Bone marrow (tissue), 2 donors: ENCODE data around the gene TECPR2.
"Not testable (repeated sequence)": the region's sequence is repeated elsewhere in the genome, so short reads cannot be mapped to it uniquely, and the experiment has no call there.

Experiments used
- DNase-seq, 2 donors: peaks; one replicate each; lab custom pipeline; 2025; lab: John Stamatoyannopoulos, UW

The TECPR2 gene, protein sequence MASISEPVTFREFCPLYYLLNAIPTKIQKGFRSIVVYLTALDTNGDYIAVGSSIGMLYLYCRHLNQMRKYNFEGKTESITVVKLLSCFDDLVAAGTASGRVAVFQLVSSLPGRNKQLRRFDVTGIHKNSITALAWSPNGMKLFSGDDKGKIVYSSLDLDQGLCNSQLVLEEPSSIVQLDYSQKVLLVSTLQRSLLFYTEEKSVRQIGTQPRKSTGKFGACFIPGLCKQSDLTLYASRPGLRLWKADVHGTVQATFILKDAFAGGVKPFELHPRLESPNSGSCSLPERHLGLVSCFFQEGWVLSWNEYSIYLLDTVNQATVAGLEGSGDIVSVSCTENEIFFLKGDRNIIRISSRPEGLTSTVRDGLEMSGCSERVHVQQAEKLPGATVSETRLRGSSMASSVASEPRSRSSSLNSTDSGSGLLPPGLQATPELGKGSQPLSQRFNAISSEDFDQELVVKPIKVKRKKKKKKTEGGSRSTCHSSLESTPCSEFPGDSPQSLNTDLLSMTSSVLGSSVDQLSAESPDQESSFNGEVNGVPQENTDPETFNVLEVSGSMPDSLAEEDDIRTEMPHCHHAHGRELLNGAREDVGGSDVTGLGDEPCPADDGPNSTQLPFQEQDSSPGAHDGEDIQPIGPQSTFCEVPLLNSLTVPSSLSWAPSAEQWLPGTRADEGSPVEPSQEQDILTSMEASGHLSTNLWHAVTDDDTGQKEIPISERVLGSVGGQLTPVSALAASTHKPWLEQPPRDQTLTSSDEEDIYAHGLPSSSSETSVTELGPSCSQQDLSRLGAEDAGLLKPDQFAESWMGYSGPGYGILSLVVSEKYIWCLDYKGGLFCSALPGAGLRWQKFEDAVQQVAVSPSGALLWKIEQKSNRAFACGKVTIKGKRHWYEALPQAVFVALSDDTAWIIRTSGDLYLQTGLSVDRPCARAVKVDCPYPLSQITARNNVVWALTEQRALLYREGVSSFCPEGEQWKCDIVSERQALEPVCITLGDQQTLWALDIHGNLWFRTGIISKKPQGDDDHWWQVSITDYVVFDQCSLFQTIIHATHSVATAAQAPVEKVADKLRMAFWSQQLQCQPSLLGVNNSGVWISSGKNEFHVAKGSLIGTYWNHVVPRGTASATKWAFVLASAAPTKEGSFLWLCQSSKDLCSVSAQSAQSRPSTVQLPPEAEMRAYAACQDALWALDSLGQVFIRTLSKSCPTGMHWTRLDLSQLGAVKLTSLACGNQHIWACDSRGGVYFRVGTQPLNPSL (N-terminal part only)

GRCh38 chr14:102362545-102363181 is at the start of gene TECPR2, which contains the start of gene CINP:
TSS of gene TECPR2 (plus strand) at chr14:102362941. CDS start at chr14:102376722, 13,781 bp downstream.
TSS of gene CINP (minus strand) at chr14:102362890. CDS start at chr14:102362851, 39 bp downstream.
- peak; percentile 88 to 89 for DNase-seq

GRCh38 chr14:102314242-102315011 is 48.3 kb upstream of the TECPR2 start:
- peak; percentile 49 to 69 for DNase-seq

DNA sequence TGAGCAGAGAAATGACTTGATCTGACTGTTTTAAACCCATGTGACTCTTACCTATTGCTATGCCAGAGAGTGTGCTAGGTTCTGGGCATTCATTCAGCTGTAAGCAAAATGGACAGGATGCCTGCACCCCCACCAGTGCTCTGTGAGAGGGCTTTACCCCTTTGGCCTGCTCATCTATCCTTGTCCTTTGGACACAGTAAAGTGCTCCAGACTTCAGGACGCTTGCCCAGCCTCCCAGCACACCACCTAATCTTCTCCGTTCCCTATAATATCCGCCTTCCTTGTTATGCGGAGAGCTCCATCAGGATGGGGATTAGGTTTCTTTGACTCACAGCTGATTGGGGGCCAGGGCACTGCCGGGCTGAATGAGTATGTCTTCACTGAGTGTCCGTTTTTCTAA is 47.6 kb upstream of the TECPR2 start:
- no peak for DNase-seq

DNA sequence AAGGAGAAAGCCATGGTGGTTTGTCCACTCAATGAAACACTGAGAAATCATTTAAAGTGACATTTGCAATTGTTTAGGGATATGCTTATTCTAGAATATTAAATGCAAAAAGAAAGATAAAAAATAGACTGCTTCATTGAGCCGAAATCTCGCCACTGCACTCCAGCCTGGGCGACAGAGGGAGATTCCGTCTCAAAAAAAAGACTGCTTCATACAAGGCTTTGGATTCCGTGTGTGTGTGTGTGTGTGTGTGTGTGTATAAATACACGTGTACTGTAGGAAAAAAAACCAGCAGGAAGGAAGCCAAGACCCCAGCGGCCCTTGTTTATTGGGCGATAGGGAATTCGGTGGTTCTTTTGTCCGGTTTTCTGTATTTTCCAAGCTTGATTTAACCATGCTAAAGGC is 46.4 kb upstream of the TECPR2 start:
- peak in 1 of 2 donors; percentile 53 for DNase-seq

DNA sequence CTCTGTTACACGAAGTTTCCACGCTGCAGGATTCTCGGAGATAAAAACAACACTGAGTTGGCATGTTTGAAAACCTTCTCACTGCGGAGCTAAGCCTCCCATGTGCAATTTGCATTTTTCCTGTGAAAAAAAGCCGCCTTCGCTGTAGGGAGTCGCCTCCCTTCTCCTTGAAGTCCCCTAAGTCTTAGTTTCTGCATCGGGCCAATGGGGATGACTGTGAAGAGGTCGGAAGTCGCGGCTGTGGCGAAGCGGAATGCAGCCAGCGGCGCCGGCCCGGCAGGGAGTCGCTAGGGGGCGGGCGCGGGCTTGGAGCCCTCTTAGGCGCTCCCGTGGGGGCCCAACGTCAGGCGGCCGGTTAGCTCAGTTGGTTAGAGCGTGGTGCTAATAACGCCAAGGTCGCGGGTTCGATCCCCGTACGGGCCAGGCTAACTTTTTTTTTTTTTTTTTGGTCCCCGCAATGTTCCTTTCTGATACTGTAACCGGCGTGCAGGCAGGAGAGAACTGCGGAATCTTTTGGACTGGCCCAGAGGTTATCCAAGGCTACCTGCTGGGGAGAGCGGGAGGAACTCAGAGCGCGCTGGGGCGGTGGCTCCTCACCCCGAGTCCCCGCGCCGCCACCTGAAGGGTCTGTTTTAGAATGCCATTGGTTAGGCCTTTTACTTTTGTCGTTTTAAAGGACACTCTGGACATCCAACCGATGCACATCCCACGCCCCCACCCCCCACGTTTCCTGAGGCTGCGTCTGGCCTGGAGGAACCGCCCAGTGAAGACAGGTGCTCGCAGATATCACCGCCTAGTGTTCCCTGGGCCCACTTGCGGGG is 45.8 kb upstream of the TECPR2 start:
- DNase-seq = peak; percentile 79 to 93

DNA sequence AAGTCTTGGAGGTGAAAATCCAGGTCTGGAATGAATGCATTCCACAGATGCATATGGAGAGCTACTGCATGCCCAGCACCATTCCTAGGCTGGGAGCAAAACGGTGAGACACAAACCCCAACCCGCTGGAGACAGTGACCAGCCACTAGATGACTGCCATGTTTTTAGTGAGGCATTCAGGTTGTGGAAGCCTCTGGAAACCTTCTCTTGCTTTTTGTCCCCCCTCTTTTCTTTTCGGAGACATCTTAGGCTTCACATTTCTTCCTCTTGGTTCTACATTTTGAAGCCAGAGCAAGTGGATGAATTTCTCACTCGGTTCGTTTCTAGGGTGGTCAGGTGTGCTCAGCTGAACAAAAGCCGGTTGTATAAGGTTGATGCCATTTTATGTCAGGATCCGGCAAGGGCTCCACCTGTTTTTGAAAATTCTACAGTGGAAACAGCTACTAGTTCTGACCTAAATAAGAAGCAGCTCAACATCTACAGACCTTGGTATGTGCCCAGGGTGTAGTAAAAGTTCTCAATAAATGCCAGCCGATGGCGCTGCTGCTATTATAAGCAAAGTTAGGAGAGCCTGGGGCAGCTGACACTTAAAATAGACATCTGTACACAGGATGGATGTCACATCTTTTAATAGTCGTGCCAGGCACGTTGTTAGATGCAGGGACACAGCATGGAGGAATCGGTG is 45.0 kb upstream of the TECPR2 start:
- peak in 1 of 2 donors; percentile 3 for DNase-seq

GRCh38 chr14:102318781-102319276 is 43.9 kb upstream of the TECPR2 start:
- DNase-seq = no peak

GRCh38 chr14:102319351-102320032 is 43.2 kb upstream of the TECPR2 start, which contains the start of gene ZNF839:
TSS of gene ZNF839 (plus strand) at chr14:102319746. CDS start at chr14:102319766, 20 bp downstream.
- peak; percentile 64 to 87 for DNase-seq

DNA sequence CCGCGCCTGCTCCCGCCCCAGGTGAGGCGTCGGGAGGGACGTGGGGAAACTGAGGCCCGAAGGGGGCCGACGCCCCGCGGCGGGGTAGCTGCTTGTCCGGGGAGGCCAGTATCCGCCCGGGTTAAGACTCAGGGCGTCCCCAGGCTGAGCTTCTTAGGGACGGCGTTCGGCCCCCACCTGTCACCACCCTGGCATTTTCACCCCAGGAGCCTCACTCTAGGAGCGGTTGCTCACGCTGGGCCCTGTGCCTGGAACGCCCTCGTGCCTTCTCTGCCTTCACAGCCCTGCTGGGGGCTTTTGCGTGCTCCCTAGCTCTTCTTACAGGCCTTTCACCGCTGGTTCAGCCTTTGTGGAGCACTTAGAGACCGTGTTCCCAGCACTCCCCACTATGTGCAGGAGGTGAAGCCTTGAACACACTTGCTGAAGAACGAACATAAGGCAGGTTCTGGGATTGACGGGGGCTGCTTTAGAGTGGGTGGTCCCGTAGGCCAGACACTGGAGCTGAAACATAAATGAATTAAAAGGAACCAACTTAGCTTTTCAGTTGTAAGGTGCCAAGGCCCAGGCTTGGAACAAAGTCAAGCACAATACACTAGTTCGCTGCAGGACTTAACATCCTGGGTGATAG is 42.6 kb upstream of the TECPR2 start:
- DNase-seq = peak in 1 of 2 donors; percentile 37

GRCh38 chr14:102320671-102321455 is 41.9 kb upstream of the TECPR2 start:
- DNase-seq = no peak

- no peak for DNase-seq
Measured at GRCh38 chr14:102321456-102322422, 41.0 kb upstream of the TECPR2 start.

GRCh38 chr14:102323102-102323501 is 39.6 kb upstream of the TECPR2 start:
- peak in 1 of 2 donors; percentile 65 for DNase-seq

DNA sequence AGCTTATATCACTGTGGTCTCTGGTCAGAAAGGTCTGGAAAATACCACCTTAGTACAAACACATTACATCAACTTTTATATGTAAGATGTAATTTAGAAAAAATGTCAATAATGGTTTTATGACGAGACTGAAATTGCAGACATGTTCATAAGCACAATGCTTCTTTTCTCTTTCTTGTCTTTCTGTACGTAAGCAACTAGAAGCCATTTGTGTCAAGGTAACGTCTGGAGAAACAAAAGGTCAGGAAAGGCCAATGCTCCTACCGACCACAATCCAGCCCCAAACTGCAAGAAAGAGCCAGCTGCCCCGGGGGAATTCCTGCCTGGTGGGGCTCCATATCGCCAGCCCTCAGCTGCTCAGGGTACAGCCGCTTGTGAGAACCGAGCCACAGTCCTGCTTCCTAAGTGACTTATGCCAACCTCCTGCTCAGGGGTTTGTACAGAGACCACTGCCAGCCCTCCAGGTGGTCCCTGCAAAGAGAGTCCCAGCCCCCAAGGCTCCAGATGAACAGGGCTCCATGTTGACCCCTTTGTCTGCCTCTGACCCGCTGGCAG is 36.9 kb upstream of the TECPR2 start:
- DNase-seq = no peak

DNA sequence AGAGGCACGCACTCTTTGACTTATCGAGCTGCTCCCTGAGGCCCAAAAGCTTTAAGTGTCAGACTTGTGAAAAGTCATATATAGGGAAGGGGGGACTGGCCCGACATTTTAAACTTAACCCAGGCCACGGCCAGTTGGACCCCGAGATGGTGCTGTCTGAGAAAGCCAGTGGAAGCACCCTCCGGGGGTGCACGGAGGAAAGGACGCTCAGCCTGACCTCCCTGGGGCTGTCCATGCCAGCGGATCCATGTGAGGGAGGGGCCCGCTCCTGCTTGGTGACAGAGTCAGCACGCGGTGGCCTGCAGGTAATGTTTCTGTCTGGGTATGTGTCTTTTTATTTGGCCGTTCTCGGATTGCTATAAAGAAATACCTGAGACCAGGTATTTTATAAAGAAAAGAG is 36.2 kb upstream of the TECPR2 start:
- no peak for DNase-seq

- DNase-seq = not testable (repeated sequence)
Measured at GRCh38 chr14:102329381-102329780, 33.4 kb upstream of the TECPR2 start.
